K562 (cell line): ENCODE data around the gene RGS6. TPM values are rescaled to one million over a fixed set of nuclear protein-coding genes. Genes with fewer than 3 reads are reported as not detected.

ENCODE experiments used
- ATAC-seq: fragments of 200-7000 bp; cut with Tn5 transposase; 3 replicates; pipeline ENCODE4 v1.9.1; 2020; ENCODE audit warnings: moderate library complexity
- BruUV-seq: library from RNA; stranded (reverse); fragments of 400-500 nt; replicated peaks from 2 replicates; lab custom pipeline; 2021; lab: Mats Ljungman, UMichigan
- CTCF ChIA-PET: fragments of 300-600 bp; formaldehyde crosslinking; extraction: SDS; loops from one replicate; lab custom pipeline; 2021; ENCODE audit warnings: low intra/inter-chr PET ratio; lab: Yijun Ruan, JAX
- POLR2A ChIA-PET: fragments of 300-600, 350-650 bp; sonication (Branson Sonifier 250); formaldehyde crosslinking; extraction: SDS; loops from one replicate; lab custom pipeline; 2021; ENCODE audit warnings: antibody characterized with exemption, inconsistent platforms; lab: Yijun Ruan, JAX
- DNase-seq, 4 experiments: peaks; one replicate each; pipeline versions ENCODE4 v3.0.0 to v3.0.0-alpha.2; 2011 to 2018; ENCODE audit warnings: low spot score in 3 of 4, mixed read lengths in 3 of 4; ENCODE audit errors: extremely low read depth in 1 of 4
- FAIRE-seq: peaks from 2 replicates; lab custom pipeline; 2011; peaks lifted over from hg19 to GRCh38; lab: Jason Lieb, UNC
- H2AFZ ChIP-seq: 2 replicates; pipeline ENCODE4 v1.6.0; 2011; ENCODE audit warnings: low read depth, low read length, control low read depth, inconsistent platforms
- H3K27ac ChIP-seq: fragments of 200-600 bp; 3 replicates; pipeline ENCODE4 v1.8.0; 2011; ENCODE audit warnings: low read depth, mild to moderate bottlenecking, control low read depth, inconsistent platforms, low read length, moderate library complexity, mixed read lengths; ENCODE audit errors: extremely low read depth
- H3K27me3 ChIP-seq, 2 experiments: fragments of 300-600 bp in 1 of 2; 2 replicates in 1 of 2; 3 replicates in 1 of 2; pipeline versions ENCODE4 v1.6.0 to v1.8.0; 2011; ENCODE audit warnings: inconsistent platforms in 2 of 2, low read length in 2 of 2, mild to moderate bottlenecking in 1 of 2, mixed read lengths in 1 of 2, moderate library complexity in 1 of 2; ENCODE audit not compliant: control insufficient read depth in 2 of 2, insufficient read depth in 2 of 2
- H3K36me3 ChIP-seq: fragments of 300-600 bp; 3 replicates; pipeline ENCODE4 v1.8.0; 2011; ENCODE audit warnings: mild to moderate bottlenecking, low read length, inconsistent platforms; ENCODE audit not compliant: control insufficient read depth, insufficient read depth
- H3K4me1 ChIP-seq, 2 experiments: fragments of 200-600 bp in 1 of 2; replicated peaks in 1 of 2; 2 replicates in 1 of 2; 3 replicates in 1 of 2; pipeline versions ENCODE4 v1.5.1 to v1.8.0; 2011; ENCODE audit warnings: inconsistent platforms in 2 of 2, low read length in 2 of 2, mild to moderate bottlenecking in 1 of 2, mixed read lengths in 1 of 2, moderate library complexity in 1 of 2; ENCODE audit not compliant: control insufficient read depth in 2 of 2, insufficient read depth in 2 of 2
- H3K4me2 ChIP-seq: 2 replicates; pipeline ENCODE4 v1.6.1; 2011; ENCODE audit warnings: low read length, control low read depth, inconsistent platforms, mixed read lengths; ENCODE audit not compliant: insufficient read depth
- H3K4me3 ChIP-seq: fragments of 200-600 bp; sonication (generic), shearing (Covaris generic); 2 replicates; pipeline ENCODE4 v1.5.1; 2016; ENCODE audit warnings: control low read depth, inconsistent platforms
- H3K79me2 ChIP-seq: fragments of 200-600 bp; 3 replicates; pipeline ENCODE4 v1.8.0; 2011; ENCODE audit warnings: low read length, inconsistent platforms; ENCODE audit not compliant: control insufficient read depth, insufficient read depth
- H3K9ac ChIP-seq, 2 experiments: 2 replicates each; pipeline versions ENCODE4 v1.6.0 to v1.6.1; 2011; ENCODE audit warnings: low read depth in 2 of 2, low read length in 2 of 2, control low read depth in 1 of 2, inconsistent platforms in 1 of 2, mild to moderate bottlenecking in 1 of 2, mixed read lengths in 1 of 2; ENCODE audit not compliant: insufficient read depth in 1 of 2
- H3K9me1 ChIP-seq: one replicate; pipeline ENCODE4 v1.6.0; 2011; ENCODE audit warnings: inconsistent platforms, mild to moderate bottlenecking, low read length, moderate library complexity; ENCODE audit not compliant: control insufficient read depth, insufficient read depth
- H3K9me3 ChIP-seq: replicated peaks from 2 replicates; pipeline ENCODE4 v1.5.1; 2011; ENCODE audit warnings: low read depth, low read length, inconsistent platforms; ENCODE audit not compliant: control insufficient read depth, insufficient read depth
- H4K20me1 ChIP-seq: replicated peaks from 2 replicates; pipeline ENCODE4 v1.6.1; 2011; ENCODE audit warnings: low read length, inconsistent platforms, mixed read lengths; ENCODE audit not compliant: control insufficient read depth, insufficient read depth
- ARHGAP35 ChIP-seq: fragments of 450-650 bp; IDR thresholded peaks from 2 replicates; pipeline ENCODE4 v1.6.1; 2018; ENCODE audit not compliant: partially characterized antibody
- CC2D1A ChIP-seq: fragments of 450-650 bp; IDR thresholded peaks from 2 replicates; pipeline ENCODE4 v1.6.1; 2017; ENCODE audit warnings: mild to moderate bottlenecking
- CCNT2 ChIP-seq: IDR thresholded peaks from 2 replicates; pipeline ENCODE4 v1.6.1; 2011; ENCODE audit warnings: borderline replicate concordance, low read depth, mild to moderate bottlenecking, moderate library complexity, mixed read lengths, low read length; ENCODE audit not compliant: insufficient read length; ENCODE audit errors: extremely low read depth
- HMG20A ChIP-seq: fragments of 450-650 bp; formaldehyde crosslinking; conservative IDR thresholded peaks from 2 replicates; pipeline ENCODE4 v1.4.0; 2020; ENCODE audit warnings: mild to moderate bottlenecking, mixed read lengths
- NCOA6 ChIP-seq: fragments of 450-650 bp; IDR thresholded peaks from 2 replicates; pipeline ENCODE4 v1.6.1; 2017; ENCODE audit warnings: mild to moderate bottlenecking
- PYGO2 ChIP-seq: fragments of 450-650 bp; IDR thresholded peaks from 2 replicates; pipeline ENCODE4 v1.6.1; 2016; ENCODE audit warnings: mild to moderate bottlenecking, missing genetic modification characterization, moderate library complexity, missing compliant biosample characterization
- SMAD1 ChIP-seq: fragments of 150-350 bp; IDR thresholded peaks from 2 replicates; pipeline ENCODE4 v1.6.1; 2014; ENCODE audit warnings: low read length, low read depth; ENCODE audit not compliant: partially characterized antibody
- ZBTB1 ChIP-seq: sonication (generic); formaldehyde crosslinking; IDR thresholded peaks from 2 replicates; pipeline ENCODE4 v1.8.1; 2023; ENCODE audit warnings: missing genetic modification reagents, low read depth, mild to moderate bottlenecking, borderline replicate concordance
- ZNF644 ChIP-seq: fragments of 200-800 bp; sonication (Bioruptor generic); IDR thresholded peaks from 2 replicates; pipeline ENCODE4 v1.6.1; 2016; ENCODE audit warnings: low read depth, missing genetic modification characterization, missing compliant biosample characterization
- WGBS: fragments of 100-300 bp; shearing (Covaris generic); methylation state at CpG from one replicate; pipeline ENCODE4 v1.1.6; 2016; ENCODE audit warnings: low coverage, mixed read lengths; ENCODE audit not compliant: insufficient coverage; ENCODE audit errors: missing lambda C conversion rate; 5-methylcytosine and 5-hydroxymethylcytosine counted together
- in situ Hi-C: fragments of 300-500 bp; cut with MboI; formaldehyde crosslinking; loops from 4 replicates; pipeline ENCODE4 v1.15.0; 2018; ENCODE audit warnings: inconsistent platforms, mixed read lengths
- intact Hi-C: fragments of 100-400 bp; cut with micrococcal nuclease; formaldehyde crosslinking; loops from 2 replicates; pipeline ENCODE4 v1.14.2; 2022
- polyA plus RNA-seq, 8 experiments: library from polyadenylated mRNA; depleted of rRNA in 4 of 8; stranded (reverse) in 5 of 8; unstranded in 3 of 8; fragments of >200 nt; fragmentation: Nextera tagmentation in 2 of 8; fragmentation: Illumina TruSeq in 1 of 8; extraction: Ambion mirVana in 2 of 8; extraction: Trizol in 1 of 8; gene quantifications; 2 replicates each; pipeline versions ENCODE4 v1.2.1 to v1.2.3, GENCODE V29; 2011 to 2014; ENCODE audit warnings: inconsistent platforms in 1 of 8, missing spikeins in 1 of 8
- total RNA-seq, 7 experiments: library from RNA; depleted of rRNA in 6 of 7; stranded (reverse); fragments of >200 nt in 6 of 7; fragmentation: Illumina TruSeq in 2 of 7; extraction: Trizol in 2 of 7; gene quantifications; 2 replicates each; pipeline versions ENCODE4 v1.2.1 to v1.2.3, GENCODE V29; 2011 to 2021; ENCODE audit warnings: low replicate concordance in 1 of 7
- TF ChIP-seq, protein P1 (sequence below): fragments of 150-350 bp; conservative IDR thresholded peaks from 2 replicates; pipeline ENCODE4 v1.6.1; 2014; ENCODE audit warnings: low read length
- TF ChIP-seq, protein P2 (sequence below): IDR thresholded peaks from 2 replicates; pipeline ENCODE4 v1.6.1; 2012; ENCODE audit warnings: low read depth, low read length, improper control_type of control experiment, borderline replicate concordance

RGS6 gene
- total and polyA plus RNA-seq, 9 of the 15 experiments (the other 6 are each of a cell fraction or from before 2014, with no cell fraction given): not detected

DNA sequence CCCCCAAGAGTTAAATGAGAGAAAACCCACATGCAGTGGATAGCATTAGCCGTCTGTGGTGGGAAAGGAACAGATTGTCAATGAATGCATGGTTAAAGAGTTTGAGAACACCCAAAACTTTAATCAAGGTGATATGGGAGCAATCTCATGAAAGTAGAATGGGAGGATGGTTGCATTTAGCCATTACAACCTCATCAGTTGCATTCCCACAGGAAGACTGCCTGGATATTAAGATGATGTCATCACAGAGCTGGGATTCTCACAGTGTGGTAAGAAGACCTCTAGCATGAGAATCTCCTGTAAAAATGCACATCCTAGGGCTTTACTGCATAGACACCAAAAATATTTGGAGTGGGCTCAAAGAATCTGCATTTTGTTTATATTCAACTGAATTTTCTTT lies 284.9 kb downstream of the RGS6 start:
- POLR2A ChIA-PET: no interaction called here
- intact Hi-C loops: no loop called here
- 0% methylated on average over 1 of the region's 1 CpG for whole genome bisulfite sequencing
- no peak overlapping the region for H3K4me3 ChIP-seq
- no peak overlapping the region for H3K27ac ChIP-seq
- H3K9me3 ChIP-seq: no peaks in the 10 kb centered on the region
- no peak for ATAC-seq
- H3K4me1 ChIP-seq: no peaks in the 10 kb centered on the region
- H3K79me2 ChIP-seq: no peaks in the 10 kb centered on the region
- no peak overlapping the region for H2AFZ ChIP-seq
- H3K4me2 ChIP-seq: no peak overlapping the region
- no peak overlapping the region for H3K9ac ChIP-seq
- no TSS peak for BruUV-seq
- no peak for TF ChIP-seq PYGO2 (tag)
- TF ChIP-seq CCNT2: no peak
- no peak for TF ChIP-seq ZNF644 (tag)
- no peak for TF ChIP-seq NCOA6
- no peak for TF ChIP-seq ZBTB1 (CRISPR knock-in tag)
- no peak for TF ChIP-seq HMG20A (CRISPR knock-in tag)
- no peaks in the 10 kb centered on the region for H4K20me1 ChIP-seq
- FAIRE-seq: no peak
- DNase-seq: no peak
- H3K9me1 ChIP-seq: no peaks in the 10 kb centered on the region
- in situ Hi-C loops: no loop called here
- H3K27me3 ChIP-seq: no peaks in the 10 kb centered on the region
- no peaks in the 10 kb centered on the region for H3K36me3 ChIP-seq
- CTCF ChIA-PET: no interaction called here

DNA sequence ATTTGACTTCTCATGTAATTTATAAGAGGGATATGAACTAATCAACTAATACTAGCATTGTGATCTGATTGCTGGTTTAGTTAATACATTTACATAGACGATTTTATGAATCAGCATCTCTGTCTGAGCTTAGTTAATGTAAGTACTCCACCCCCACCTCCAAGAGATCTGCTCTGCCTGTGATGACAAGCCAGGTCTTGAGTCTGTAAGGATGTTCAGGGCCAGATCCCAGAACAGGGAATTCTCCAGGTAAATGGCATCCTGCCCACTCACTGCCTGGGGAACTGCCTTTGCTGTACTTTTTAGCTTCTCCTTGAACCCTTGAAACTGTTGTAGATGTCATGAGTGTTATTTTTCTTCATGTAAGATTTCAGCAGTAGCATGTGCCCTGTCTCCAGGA lies 289.8 kb downstream of the RGS6 start:
- Histone ChIP-seq H3K36me3 (no peaks in the 10 kb centered on the region), H3K4me2 (no peak overlapping the region), H3K27me3 (no peaks in the 10 kb centered on the region), H3K4me3 (no peak overlapping the region), H3K4me1 (no peaks in the 10 kb centered on the region), H3K9me3 (no peaks in the 10 kb centered on the region), H2AFZ (no peak overlapping the region), H3K27ac (no peak overlapping the region), H3K9me1 (no peaks in the 10 kb centered on the region), H4K20me1 (no peaks in the 10 kb centered on the region), H3K9ac (no peak overlapping the region), H3K79me2 (no peaks in the 10 kb centered on the region)
- DNase-seq (no peak), FAIRE-seq (no peak), ATAC-seq (no peak)
- BruUV-seq: no TSS peak
- intact Hi-C loops (no loop called here), in situ Hi-C loops (no loop called here)
- CTCF ChIA-PET: no interaction called here
- POLR2A ChIA-PET: interaction anchor here (0.6 kb wide), 1 partner anchor 1238 kb away, joined by 3 read pairs; no protein-coding TSS in a partner anchor
- WGBS: 0% methylated on average over 1 of the region's 1 CpG
- TF ChIP-seq, protein P1, sequence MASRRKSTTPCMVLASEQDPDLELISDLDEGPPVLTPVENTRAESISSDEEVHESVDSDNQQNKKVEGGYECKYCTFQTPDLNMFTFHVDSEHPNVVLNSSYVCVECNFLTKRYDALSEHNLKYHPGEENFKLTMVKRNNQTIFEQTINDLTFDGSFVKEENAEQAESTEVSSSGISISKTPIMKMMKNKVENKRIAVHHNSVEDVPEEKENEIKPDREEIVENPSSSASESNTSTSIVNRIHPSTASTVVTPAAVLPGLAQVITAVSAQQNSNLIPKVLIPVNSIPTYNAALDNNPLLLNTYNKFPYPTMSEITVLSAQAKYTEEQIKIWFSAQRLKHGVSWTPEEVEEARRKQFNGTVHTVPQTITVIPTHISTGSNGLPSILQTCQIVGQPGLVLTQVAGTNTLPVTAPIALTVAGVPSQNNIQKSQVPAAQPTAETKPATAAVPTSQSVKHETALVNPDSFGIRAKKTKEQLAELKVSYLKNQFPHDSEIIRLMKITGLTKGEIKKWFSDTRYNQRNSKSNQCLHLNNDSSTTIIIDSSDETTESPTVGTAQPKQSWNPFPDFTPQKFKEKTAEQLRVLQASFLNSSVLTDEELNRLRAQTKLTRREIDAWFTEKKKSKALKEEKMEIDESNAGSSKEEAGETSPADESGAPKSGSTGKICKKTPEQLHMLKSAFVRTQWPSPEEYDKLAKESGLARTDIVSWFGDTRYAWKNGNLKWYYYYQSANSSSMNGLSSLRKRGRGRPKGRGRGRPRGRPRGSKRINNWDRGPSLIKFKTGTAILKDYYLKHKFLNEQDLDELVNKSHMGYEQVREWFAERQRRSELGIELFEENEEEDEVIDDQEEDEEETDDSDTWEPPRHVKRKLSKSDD: no peak
- no peak for TF ChIP-seq SMAD1
- no peak for TF ChIP-seq CC2D1A
- no peak for TF ChIP-seq ARHGAP35
- TF ChIP-seq, protein P2, sequence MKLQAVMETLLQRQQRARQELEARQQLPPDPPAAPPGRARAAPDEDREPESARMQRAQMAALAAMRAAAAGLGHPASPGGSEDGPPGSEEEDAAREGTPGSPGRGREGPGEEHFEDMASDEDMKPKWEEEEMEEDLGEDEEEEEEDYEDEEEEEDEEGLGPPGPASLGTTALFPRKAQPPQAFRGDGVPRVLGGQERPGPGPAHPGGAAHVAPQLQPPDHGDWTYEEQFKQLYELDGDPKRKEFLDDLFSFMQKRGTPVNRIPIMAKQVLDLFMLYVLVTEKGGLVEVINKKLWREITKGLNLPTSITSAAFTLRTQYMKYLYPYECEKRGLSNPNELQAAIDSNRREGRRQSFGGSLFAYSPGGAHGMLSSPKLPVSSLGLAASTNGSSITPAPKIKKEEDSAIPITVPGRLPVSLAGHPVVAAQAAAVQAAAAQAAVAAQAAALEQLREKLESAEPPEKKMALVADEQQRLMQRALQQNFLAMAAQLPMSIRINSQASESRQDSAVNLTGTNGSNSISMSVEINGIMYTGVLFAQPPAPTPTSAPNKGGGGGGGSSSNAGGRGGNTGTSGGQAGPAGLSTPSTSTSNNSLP: no peak
